Activated CD4-positive, CD25-positive, alpha-beta regulatory T cell treated with anti-CD3 and anti-CD28 coated beads, Interleukin-2, amount 50 U/mL, for 24 hours (primary cell): Measurements from ENCODE around the gene PIAS3.

Experiments used
- ATAC-seq, 2 donors: fragments of 150-1000 bp; cut with Tn5 transposase; one replicate each; pipeline ENCODE4 v1.10.0; 2021; ENCODE audit warnings: mild to moderate bottlenecking in 1 of 2, moderate library complexity in 1 of 2

PIAS3 gene

DNA sequence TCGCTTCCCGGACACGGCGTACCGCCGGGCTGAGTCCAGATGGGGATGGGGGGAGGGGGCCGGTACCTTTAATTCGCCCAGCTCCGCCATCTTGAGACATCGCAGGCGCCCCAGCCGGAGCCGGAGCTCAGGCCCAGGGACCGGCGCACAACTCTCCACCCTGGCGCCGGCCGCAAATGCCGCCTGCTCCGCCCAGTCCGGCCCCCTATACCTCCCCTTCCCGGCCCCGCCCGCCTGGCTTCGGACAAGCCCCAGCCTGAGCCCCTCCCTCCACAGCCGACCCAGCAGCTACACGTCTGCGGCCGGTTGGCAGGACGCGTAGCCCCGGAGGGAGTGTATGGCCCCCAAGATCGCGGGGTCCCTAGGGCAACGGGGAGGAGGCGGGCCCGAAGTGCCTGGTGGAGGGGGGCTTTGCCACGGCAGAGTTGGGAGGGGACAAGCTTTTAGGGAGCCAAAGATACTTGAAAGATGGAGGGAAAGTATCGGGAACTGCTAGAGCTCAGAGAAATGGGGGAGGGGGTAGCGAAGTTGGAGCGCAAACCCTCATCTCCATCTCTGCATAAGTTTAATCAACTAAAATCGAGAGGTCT lies at the start of gene PIAS3:
Gene PIAS3, minus strand, starts transcription at position 181 of the 590 bp plus-strand sequence. Its CDS starts 91 bp downstream, at position 90.
- peak; percentile 92 to 95 for ATAC-seq

GRCh38 chr1:145908653-145909052 lies 49.8 kb upstream of the PIAS3 start:
- ATAC-seq, result no peak

DNA sequence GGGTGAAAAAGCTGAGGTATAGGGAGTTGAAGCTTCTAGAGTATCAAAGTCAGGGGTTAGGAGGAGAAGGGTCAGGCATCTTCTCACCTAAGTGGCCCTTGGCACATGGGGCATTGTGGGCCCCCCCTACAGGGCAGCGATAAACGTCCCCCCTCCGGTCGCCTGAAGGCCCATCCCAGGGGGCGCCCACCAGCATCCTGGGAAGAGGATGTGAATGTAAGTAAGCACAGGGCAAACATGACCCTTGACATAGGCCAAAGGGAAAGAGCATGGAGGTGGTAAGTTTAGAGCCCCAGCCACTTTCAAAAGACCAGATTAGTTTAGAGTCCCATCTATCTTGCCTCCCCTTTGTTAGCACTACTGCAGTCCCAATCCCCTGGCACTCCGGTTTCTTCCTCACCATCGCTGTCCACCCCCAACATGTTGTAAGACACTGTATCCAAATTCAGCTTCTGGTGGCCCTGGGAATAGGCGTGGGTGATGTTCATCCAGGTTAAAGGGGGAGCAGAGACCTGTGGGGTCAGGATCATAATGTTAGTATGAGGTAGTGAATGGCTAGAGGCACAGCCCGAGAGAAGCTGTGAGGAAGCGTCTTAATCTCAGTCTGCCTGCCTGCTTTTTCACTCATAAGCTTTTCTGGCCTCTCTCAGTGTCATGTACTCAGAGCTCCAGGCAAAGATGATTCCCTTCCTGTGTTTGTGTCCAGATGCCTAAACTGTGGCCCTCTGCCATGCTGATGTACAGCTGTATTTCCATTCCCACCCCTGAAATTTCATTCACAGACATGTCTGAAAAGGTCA lies 48.3 kb upstream of the PIAS3 start:
- no peak for ATAC-seq

GRCh38 chr1:145901312-145902021 lies 42.6 kb upstream of the PIAS3 start:
- ATAC-seq, result no peak

DNA sequence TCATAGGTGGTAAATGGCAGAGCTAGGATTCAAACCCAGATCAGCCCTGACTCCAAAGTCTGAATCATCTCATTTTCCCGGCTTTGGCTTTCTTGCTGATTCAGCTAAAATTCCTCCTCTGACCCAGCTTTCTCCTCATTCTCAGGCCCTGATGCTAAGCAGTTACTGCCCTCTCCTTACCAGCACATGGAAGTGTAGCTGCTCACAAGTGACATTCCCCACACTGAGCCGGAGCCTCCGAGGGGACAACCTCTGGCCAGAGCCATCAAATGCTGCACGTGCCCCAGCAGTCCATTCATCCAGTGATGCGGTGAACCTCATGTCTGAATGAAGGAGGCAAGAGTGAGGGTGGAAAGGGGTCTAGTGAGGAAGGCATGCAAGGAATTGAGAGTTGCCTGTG lies 39.9 kb upstream of the PIAS3 start:
- no peak for ATAC-seq

- no peak for ATAC-seq
These were observed 39.1 kb upstream of the PIAS3 start for GRCh38 chr1:145897969-145898368.

GRCh38 chr1:145895471-145895870 lies 36.6 kb upstream of the PIAS3 start:
- no peak for ATAC-seq

DNA sequence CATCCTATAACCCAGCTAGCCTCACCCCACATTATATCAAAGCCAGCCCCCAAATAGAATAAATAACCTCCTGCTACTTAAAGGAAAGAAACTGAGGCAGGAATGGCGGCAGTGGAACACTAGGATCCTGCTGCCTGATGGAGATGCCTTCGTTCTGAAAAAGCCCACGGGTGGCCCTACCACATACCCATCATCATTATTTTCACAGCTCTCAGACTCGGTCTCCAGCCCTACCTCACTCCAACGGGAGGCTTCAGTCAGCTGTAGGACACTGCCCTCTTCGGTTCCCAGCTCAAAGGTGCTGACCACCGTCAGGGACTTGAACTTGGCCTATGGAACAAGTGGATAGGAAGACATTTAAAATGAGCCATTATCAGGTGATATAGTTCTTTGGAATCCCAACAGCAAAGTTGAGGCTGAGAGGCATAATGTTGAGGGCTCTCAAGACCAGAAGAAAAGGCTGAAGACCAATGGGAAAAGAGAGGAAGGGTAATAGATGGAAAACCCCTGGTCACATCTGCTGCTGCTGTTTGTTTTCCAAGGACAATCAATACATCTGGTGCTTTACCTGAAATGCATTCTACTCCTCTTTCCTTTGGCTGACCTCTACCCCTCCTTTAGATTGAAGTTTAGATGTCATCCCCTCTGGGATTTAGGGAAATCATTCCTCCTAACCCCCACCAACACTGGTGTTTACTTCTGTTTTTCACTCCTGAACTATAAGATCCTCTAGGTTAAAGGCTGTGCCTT lies 34.6 kb upstream of the PIAS3 start:
- no peak for ATAC-seq

GRCh38 chr1:145892486-145893087 lies 33.7 kb upstream of the PIAS3 start:
- no peak for ATAC-seq

- ATAC-seq, result peak in 1 of 2 donors; percentile 56
These were observed 33.0 kb upstream of the PIAS3 start for GRCh38 chr1:145891587-145892485.

GRCh38 chr1:145891143-145891542 lies 32.3 kb upstream of the PIAS3 start:
- no peak for ATAC-seq

GRCh38 chr1:145889722-145890121 lies 30.8 kb upstream of the PIAS3 start:
- no peak for ATAC-seq

DNA sequence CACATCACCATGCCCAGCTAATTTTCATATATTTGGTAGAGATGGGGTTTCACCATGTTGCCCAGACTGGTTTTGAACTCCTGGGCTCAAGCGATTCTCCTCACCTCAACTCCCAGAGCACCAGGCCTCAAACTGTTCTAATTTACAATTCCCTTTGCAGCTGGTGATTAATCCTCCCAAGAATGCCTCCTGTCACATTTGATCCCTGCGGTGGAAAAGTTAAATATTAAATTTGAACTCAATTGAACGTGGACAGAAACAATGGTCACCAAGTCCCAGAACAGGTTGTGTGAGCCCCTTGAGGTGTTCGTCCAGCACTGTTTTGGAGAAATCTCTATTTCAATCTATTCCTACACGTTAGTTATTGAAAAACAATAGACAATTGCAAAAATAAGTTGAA lies 28.8 kb upstream of the PIAS3 start:
- no peak for ATAC-seq

GRCh38 chr1:145886816-145887215 lies 27.9 kb upstream of the PIAS3 start:
- no peak for ATAC-seq

DNA sequence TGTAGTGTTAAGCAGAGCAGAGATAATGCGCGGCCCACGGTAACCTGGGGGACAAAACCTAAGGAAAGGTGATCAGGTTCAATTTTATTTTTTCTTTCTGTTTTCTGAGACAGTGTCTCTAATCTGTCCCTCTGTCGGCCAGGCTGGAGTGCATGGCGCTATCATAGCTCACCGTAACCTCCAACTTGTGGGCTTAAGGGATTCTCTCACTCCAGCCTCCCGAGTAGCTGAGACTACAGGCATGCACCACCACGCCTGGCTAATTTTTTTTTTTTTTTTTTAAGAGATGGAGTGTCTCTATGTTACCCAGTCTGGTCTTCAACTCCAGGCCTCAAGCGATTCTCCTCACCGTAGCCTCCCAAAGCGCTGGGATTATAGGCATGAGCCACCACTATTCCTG lies 27.5 kb upstream of the PIAS3 start:
- ATAC-seq, result no peak

GRCh38 chr1:145885738-145886287 lies 26.9 kb upstream of the PIAS3 start, which contains the start of gene ANKRD35:
Gene ANKRD35, minus strand, starts transcription at chr1:145885866. Its CDS starts 108 bp downstream, at chr1:145885758.
- peak; percentile 100 for ATAC-seq

DNA sequence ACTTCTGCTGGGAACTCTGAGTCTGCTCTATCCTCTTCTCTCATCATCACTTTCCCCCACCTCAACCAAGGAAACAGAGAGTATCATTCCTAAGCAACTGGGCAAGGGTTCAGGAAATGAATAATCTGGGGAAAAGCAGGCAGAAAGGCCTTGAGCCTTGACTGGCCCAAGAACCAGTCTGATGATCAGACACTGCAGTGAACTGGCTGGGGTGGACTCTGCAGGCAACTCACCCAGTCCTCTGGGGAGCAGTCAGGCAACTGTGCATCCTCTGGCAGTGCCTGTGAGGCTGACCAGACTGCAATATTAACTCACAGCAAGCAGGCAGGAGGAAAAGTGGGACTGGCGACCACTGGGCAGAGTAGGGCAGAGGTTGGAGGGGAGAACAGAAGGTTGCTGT lies 25.8 kb upstream of the PIAS3 start:
- ATAC-seq, result no peak

DNA sequence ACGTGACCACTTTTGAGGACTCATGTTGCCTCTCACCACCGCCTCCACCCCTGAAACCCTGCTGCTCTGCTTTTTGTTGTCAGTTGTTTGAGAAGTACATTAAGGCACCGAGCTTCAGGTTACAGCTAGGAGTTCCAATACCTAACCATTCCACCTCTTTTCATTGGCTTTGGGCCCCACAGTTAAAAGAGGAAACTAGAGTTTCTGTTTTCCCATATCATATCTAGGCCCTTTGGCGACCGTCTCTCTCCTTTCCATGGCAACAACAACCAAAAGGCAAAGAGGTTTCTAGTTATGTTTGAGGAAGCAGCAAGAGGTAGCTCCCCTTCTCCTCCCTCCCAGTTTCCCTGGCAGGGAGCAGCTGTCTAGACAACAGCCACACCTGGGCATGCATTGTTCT lies 20.9 kb upstream of the PIAS3 start:
- ATAC-seq, result no peak

DNA sequence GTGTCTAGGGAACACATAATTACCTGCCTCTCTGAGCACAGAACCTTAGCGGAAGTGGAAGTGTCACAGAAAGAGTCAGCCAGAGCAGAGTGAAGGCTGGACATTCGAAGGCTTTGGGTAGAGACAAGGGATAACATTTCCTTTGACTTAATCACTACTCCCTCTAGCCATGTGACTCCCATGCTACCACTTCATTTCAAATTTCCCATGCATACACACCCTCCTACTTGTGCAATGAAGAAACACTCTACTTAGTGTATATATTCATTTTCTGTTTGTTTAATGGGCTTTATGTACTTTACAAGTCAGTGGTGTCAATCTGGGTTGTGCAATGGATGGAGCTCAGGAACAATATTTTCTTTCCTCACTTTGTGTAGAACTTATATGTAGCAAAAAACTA lies 19.8 kb upstream of the PIAS3 start:
- no peak for ATAC-seq

GRCh38 chr1:145877923-145878486 lies 19.1 kb upstream of the PIAS3 start:
- ATAC-seq, result no peak

GRCh38 chr1:145874646-145875045 lies 15.8 kb upstream of the PIAS3 start:
- no peak for ATAC-seq
